ENCODE data around the gene D2HGDH.

DNA sequence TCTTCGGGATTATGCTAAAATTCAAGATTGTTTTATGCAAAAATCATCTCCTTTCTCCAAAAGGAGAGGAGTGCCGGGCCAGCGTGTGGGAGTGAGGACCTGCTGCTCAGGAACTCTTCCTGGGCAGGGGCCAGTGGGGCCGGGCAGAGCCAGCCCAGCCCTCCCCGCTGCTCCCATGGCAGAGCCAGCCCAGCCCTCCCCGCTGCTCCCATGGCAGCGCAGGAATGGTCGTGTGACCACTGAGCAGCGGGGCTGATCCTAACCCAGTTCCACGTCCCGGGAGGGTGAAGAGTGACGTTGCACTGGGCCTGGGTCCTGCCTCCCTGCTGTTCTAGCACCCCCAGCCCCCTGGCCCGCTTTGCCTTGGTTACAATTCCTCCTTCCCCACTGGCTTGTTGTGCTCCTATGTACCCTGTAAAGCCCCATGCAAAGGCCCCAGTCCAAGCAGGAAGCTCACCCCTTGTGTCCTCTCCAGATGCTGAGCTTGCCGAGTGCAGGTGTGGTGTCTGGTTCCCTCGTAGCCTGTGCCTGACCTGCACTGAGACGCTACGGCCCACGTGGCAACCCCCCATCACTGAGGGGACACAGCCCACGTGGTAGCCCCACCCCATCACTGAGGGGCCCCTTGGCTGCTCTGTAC, 63.1 kb downstream of the D2HGDH start:
- TF ChIP-seq CTCF (IDR thresholded peaks at IDR 0.05; ENCODE audit: insufficient read depth, low read depth, low read length) (no peak), EZH2 (IDR thresholded peaks at IDR 0.05; ENCODE audit: insufficient read depth, low read length) (no peak)
